ENCODE results near the gene WDR4. TPM values are rescaled to one million over a fixed set of nuclear protein-coding genes. Genes with fewer than 3 reads are reported as not detected.

WDR4 gene
- total and polyA plus RNA-seq, 9 of the 15 experiments (the other 6 are each of a cell fraction or from before 2014, with no cell fraction given) = 5.4 to 95.4 (median 32.1) TPM

GRCh38 chr21:42819861-42820615 lies 59.3 kb downstream of the WDR4 start:
- no peak overlapping the region for H3K4me2 ChIP-seq (ENCODE audit: insufficient read depth, low read length)
- ATAC-seq = no peak
- peaks cover 3 to 15% of the 10 kb centered on the region in 2 experiments; a peak in 4 of 5 replicates for H3K27me3 ChIP-seq (ENCODE audit: control insufficient read depth in 2 of 2, insufficient read depth in 2 of 2, low read length in 2 of 2)
- intact Hi-C loops (cut with micrococcal nuclease) (loop anchor here (5.0 kb wide), 2 partner anchors 228 to 283 kb away; no protein-coding TSS in a partner anchor), in situ Hi-C loops (cut with MboI) (loop anchor here (10.0 kb wide), 1 partner anchor 225 kb away; no protein-coding TSS in a partner anchor)
- H3K79me2 ChIP-seq (ENCODE audit: control insufficient read depth, insufficient read depth, low read length) = no peaks in the 10 kb centered on the region
- no peak overlapping the region for H2AFZ ChIP-seq (ENCODE audit: low read depth, low read length)
- H3K4me1 ChIP-seq (replicated peaks in 1 of 2; ENCODE audit: control insufficient read depth in 2 of 2, insufficient read depth in 2 of 2, low read length in 2 of 2) = no peaks in the 10 kb centered on the region
- H3K9me3 ChIP-seq (replicated peaks; ENCODE audit: control insufficient read depth, insufficient read depth, low read depth, low read length) = no peaks in the 10 kb centered on the region
- POLR2A ChIA-PET = no interaction called here
- H3K9ac ChIP-seq (ENCODE audit: insufficient read depth in 1 of 2, low read depth in 2 of 2, low read length in 2 of 2) = no peak overlapping the region
- FAIRE-seq = no peak
- TF ChIP-seq ETV1 (tag; conservative IDR thresholded peaks at IDR 0.05; ENCODE audit: low read depth) (no peak), EWSR1 (IDR thresholded peaks at IDR 0.05; ENCODE audit: borderline replicate concordance, low read depth, partially characterized antibody) (no peak), THAP7 (CRISPR knock-in tag; IDR thresholded peaks at IDR 0.05) (no peak), CREM (IDR thresholded peaks at IDR 0.05; ENCODE audit: low read depth) (no peak), ILK (tag; IDR thresholded peaks at IDR 0.05; ENCODE audit: borderline replicate concordance, low read depth) (no peak), THAP12 (CRISPR knock-in tag; IDR thresholded peaks at IDR 0.05) (no peak), ZNF561 (CRISPR knock-in tag; conservative IDR thresholded peaks at IDR 0.05) (no peak), FIP1L1 (IDR thresholded peaks at IDR 0.05; ENCODE audit: low read depth, low read length, poor library complexity, severe bottlenecking) (no peak), CCNT2 (IDR thresholded peaks at IDR 0.05; ENCODE audit: borderline replicate concordance, extremely low read depth, insufficient read length, low read depth, low read length) (no peak), SNRNP70 (optimal IDR thresholded peaks at IDR 0.05; ENCODE audit: low read depth, low read length) (no peak)
- H3K36me3 ChIP-seq (ENCODE audit: control insufficient read depth, insufficient read depth, low read length) = no peaks in the 10 kb centered on the region
- H3K4me3 ChIP-seq = no peak overlapping the region
- no peak for DNase-seq (ENCODE audit: extremely low read depth in 1 of 4, low spot score in 3 of 4)
- CTCF ChIA-PET (ENCODE audit: low intra/inter-chr PET ratio) = no interaction called here
- H3K9me1 ChIP-seq (ENCODE audit: control insufficient read depth, insufficient read depth, low read length) = no peaks in the 10 kb centered on the region
- 2% methylated on average over 7 of the region's 7 CpGs for WGBS (ENCODE audit: insufficient coverage, low coverage, missing lambda C conversion rate)
- H3K27ac ChIP-seq (ENCODE audit: extremely low read depth, low read depth, low read length) = no peak overlapping the region
- no peaks in the 10 kb centered on the region for H4K20me1 ChIP-seq (replicated peaks; ENCODE audit: control insufficient read depth, insufficient read depth, low read length)
- BruUV-seq (replicated peaks) = no TSS peak
